H1 (cell line): ENCODE measurements around the gene F10. TPM values are rescaled to one million over a fixed set of nuclear protein-coding genes. Genes with fewer than 3 reads are reported as not detected.

ENCODE experiments used
- CHD1 ChIP-seq: IDR thresholded peaks from 2 replicates; pipeline ENCODE4 v1.6.1; 2012; ENCODE audit warnings: low read depth, low read length, improper control_type of control experiment
- CREB1 ChIP-seq: IDR thresholded peaks from 2 replicates; pipeline ENCODE4 v1.6.1; 2012; ENCODE audit warnings: inconsistent platforms
- JUND ChIP-seq: IDR thresholded peaks from 2 replicates; pipeline ENCODE4 v1.6.1; 2011; ENCODE audit warnings: mild to moderate bottlenecking, improper control_type of control experiment, low read length
- POLR2A ChIP-seq, 2 experiments: IDR thresholded peaks; 1 replicate in 1 of 2; 2 replicates in 1 of 2; pipeline ENCODE4 v1.6.1; 2011; ENCODE audit warnings: low read depth in 2 of 2, low read length in 2 of 2, mild to moderate bottlenecking in 2 of 2; ENCODE audit errors: control extremely low read depth in 1 of 2
- TEAD4 ChIP-seq: IDR thresholded peaks from 2 replicates; pipeline ENCODE4 v1.6.1; 2012; ENCODE audit warnings: low read depth, low read length, inconsistent platforms, mixed read lengths
- polyA plus RNA-seq, 7 experiments: library from polyadenylated mRNA; depleted of rRNA in 3 of 7; stranded (reverse) in 5 of 7; unstranded in 2 of 7; fragments of >200 nt in 5 of 7; fragments of 200-250 nt in 2 of 7; gene quantifications; 1 replicate in 5 of 7; 2 replicates in 1 of 7; 4 replicates in 1 of 7; pipeline versions ENCODE4 v1.2.1 to v1.2.3, GENCODE V29; 2011 to 2013; ENCODE audit warnings: missing spikeins in 2 of 7, mixed read lengths in 2 of 7
- total RNA-seq: library from RNA; stranded (reverse); fragmentation: NEBNext Ultra II Directional; extraction: Animal tissue kit (Norgen Biotek cat#: 25700); gene quantifications from 2 replicates; pipeline ENCODE4 v1.2.1, GENCODE V29; 2021

The F10 gene
- total and polyA plus RNA-seq, 2 of the 8 experiments (the other 6 are each of a cell fraction or from before 2014, with no cell fraction given): 2.0 to 4.2 TPM

GRCh38 chr13:113109151-113110047, 13.2 kb upstream of the F10 start (continued):
- TF ChIP-seq CREB1 (no peak), POLR2A (IDR thresholded peaks at IDR 0.05; ENCODE audit: control extremely low read depth in 1 of 2, low read depth in 2 of 2, low read length in 2 of 2) (no peak), TEAD4 (no peak), CHD1 (no peak), JUND (no peak)
